ENCODE measurements around the gene DLG5.

DLG5 gene

GRCh38 chr10:77865580-77866324 is 60.8 kb downstream of the DLG5 start:
- FAIRE-seq: no peak

- FAIRE-seq: no peak
Observed at GRCh38 chr10:77864151-77864851, 62.3 kb downstream of the DLG5 start.

DNA sequence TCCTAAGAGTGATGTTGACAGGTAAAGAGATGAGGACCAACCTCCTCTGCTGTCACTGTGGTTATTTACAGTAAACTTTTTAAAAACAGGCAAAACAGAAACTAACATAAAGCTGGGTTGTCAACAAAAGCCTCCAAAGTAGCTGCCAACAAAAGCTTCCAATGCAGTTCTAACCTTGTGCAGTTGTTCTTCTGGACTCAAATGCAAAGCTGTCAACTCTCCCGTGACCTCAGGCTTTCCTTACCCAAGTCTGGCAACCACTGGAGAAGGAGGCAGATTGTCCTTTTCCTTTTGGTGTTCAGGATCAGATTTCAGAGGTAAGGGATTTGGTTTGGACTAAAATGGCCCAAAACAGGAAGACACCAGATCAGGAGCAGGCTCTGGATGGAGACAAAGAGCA is 63.1 kb downstream of the DLG5 start:
- no peak for FAIRE-seq

DNA sequence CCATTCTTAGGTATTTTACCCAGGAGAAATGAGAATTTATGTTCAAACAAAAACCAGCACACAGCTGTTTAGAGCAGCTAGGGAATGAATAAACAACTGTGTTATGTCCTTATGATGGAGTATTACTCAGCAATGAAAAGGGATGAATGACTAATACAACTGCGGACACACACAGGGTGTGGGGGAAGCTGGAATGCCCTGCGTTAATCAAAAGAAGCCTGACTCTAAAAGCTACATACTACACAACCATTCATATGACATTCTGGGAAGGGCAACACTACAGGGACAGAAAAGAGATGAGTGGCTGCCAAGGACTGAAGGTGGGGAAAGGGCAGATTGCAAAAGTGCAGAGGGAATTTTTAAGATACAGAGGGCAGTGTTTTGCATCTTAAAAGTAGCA is 64.0 kb downstream of the DLG5 start:
- no peak for FAIRE-seq

DNA sequence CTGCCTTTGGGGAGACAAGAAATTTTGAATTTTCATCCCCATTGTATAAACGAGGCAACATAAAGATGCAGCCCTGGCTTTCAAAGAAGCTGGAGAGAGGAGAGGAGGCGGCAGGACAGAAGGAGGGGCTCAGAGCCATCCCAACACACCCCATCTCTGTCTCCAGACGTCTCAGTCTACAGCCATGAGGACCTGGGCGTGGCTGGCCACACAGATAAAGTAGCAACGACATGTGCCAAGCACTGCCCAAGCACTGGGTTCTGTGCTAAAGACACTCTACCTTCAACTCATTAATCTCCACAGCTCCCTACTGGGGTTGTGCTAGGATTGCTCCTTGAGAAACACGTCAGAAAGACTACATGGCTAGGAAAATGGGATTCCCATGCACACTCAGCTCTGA is 65.2 kb downstream of the DLG5 start:
- no peak for FAIRE-seq

DNA sequence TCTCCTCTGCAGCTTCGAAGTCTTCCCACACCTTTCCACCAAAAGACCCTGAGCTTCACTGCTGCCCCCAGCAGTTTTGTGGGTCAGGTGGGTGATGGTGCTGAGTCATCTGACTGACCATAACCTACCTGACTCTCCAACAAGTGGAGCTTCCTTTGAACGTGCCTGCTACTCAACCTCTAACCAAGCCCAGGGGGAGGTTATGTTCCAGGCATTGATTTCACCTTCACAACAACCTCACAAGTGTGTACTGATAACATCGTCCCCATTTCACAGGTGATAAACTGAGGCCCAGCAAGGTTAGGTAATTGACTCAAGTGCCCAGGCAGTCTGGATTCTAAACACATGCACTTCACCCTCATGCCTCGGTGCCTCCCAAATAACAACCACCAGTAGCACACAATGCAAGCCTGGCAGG is 66.7 kb downstream of the DLG5 start:
- FAIRE-seq: no peak

DNA sequence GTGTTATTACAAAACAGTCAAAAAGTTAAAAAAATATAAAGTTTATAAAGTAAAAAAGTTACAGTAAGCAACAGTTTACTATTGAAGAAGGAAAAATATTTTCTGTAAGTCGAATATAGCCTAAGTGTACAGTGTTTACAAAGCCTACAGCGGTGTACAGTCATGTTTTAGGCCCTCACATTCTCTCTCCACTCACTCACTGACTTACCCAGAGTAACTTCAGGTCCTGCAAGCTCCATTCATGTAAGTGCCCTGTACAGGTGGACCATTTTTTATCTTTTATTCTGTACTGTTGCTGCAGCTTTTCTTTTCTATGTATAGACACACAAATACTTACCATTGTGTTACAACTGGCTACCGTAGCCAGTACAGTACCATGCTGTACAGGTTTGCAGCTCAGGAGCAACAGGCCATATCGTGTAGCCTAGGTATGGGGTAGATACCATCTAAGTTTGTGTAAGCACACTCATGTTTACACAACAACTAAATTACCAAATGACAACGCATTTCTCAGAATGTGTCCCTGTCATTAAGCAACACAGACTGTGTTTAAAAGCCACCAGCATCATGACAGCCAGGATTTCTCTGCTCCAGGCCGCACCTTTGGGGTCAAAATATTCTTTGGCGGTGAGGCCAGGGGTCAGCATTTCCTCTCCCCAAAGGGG is 67.2 kb downstream of the DLG5 start:
- FAIRE-seq: no peak

- no peak for FAIRE-seq
Observed at GRCh38 chr10:77857272-77857671, 69.3 kb downstream of the DLG5 start.

- no peak for FAIRE-seq
Observed at GRCh38 chr10:77856566-77856965, 70.0 kb downstream of the DLG5 start.

DNA sequence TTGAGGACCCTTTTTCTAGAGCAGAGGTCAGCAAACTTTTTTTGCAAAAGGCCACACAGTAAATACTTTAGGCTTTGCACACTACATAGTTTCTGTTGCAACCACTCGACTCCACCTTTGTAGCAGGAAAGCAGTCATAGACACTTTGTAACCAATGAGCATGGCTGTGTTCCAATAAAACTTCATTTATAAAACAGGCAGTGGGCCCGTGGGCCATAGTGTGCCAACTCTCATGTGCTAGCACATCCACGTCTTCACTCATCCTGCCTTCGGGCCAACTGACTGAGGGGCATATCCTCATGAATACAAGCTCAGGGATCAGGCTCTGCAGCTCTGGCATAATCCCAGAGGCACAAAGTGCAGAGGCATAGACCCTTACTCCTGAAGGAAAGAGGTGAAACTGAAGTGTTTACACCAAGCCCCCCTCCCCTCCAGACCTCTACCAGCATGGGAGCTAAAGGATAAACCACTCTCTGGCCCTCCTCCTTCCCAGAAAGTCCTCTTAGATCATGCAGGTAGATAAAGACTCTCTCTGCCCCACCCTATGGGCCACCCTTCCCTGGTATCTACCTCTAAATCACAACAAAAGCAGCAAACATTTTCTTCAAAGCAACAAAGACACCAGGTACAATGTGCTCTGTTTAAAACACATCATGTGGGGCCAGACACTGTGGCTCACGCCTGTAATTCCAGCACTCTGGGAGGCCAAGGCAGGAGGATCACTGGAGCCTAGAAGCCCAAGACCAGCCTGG is 71.0 kb downstream of the DLG5 start:
- FAIRE-seq: no peak

GRCh38 chr10:77854115-77854514 is 72.4 kb downstream of the DLG5 start:
- no peak for FAIRE-seq

- no peak for FAIRE-seq
Observed at GRCh38 chr10:77853256-77853655, 73.3 kb downstream of the DLG5 start.

DNA sequence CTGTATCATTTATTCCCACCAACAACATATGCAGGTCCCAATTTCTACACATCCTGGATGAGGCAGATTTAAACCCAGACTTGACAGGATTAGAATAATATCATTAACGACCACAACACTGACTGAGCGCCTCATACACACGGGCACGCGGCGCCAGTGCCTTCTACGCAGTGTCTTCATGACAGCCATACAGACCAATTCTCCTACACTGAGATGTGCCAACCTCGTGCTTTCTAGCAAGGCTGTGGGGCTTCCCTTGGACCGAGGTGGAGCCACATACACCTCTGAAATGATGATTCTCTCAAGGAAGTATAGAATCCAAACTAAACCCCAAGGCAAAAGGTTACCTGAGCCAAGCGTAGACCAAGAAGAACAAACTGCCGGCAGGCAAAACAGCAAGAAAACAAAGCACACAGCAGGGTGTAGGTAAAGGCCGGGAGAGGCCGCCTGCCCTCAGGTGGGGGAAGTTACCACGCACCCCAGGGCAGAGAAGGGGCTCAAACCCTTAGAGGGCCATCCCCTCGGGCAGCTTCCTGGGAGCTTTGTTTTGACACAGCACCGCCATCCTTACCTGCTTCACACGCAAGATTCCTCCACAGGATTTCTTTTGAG is 75.8 kb downstream of the DLG5 start:
- no peak for FAIRE-seq

DNA sequence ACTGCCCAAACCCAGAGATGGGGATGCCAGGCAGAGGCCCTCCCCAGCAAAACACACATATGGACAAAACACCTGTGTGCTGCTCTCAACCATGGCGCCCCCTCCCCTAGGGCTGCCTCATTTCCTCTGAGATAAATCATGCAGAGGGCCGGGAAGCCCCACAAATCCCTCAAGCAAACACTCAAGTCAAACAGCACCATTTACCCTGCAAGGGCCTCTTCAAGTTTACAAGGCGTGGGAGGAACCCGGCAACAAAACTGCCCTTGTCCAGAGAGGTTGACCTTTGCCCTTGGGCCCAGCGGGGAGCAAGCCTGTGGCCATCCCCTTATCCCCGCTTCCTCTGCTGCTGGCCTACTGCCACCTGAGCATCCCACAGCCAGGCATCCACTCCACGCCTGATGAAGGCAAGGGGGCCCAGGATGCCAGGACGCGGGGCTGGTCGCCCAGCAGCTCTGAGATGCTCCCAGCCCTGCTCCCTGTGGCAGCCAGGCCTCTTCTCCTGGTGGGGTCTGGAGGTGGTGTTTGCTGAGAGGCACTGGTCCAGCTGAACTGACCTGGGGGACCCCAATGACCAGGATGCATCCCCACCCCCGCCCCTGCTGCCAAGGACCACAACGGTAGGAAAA is 77.4 kb downstream of the DLG5 start:
- no peak for FAIRE-seq

GRCh38 chr10:77846718-77847311 is 79.7 kb downstream of the DLG5 start:
- no peak for FAIRE-seq

- no peak for FAIRE-seq
Observed at GRCh38 chr10:77845451-77845850, 81.1 kb downstream of the DLG5 start.

- no peak for FAIRE-seq
Observed at GRCh38 chr10:77844713-77845445, 81.7 kb downstream of the DLG5 start.

- FAIRE-seq: no peak
Observed at GRCh38 chr10:77844177-77844576, 82.4 kb downstream of the DLG5 start.

- no peak for FAIRE-seq
Observed at GRCh38 chr10:77843264-77843663, 83.3 kb downstream of the DLG5 start.

- FAIRE-seq: no peak
Observed at GRCh38 chr10:77842652-77843212, 83.8 kb downstream of the DLG5 start.

Data from endometrium (tissue), 2 donors.